Brain pericyte (primary cell): ENCODE data around the gene FABP3.

Experiments used
- DNase-seq: peaks from one replicate; pipeline ENCODE4 v3.0.0-alpha.2; 2012; ENCODE audit warnings: low read depth, low spot score

Gene FABP3

GRCh38 chr1:31372051-31372450 lies 825 bp downstream of the FABP3 start:
- DNase-seq: no peak

GRCh38 chr1:31371121-31371959 lies 1.5 kb downstream of the FABP3 start:
- no peak for DNase-seq

DNA sequence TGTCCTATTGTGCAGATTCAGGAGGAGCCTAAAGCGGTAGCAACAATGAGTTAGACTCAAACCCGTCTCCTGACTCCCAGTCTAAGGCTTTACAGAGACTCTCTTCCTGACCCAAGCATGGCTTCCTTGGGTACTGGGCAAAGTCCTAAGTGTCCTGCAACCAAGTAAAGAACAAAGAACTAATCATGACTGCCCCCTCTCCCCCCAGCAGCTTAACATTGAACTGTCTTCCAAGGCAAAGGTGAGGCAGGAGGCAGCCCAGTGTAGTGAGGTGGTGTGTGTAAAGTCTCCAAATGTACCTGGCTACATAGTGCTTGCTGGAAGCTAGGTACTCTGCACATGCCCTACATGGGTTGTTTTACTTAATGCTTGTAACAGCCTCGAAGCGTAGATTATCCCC lies 2.3 kb downstream of the FABP3 start:
- DNase-seq: no peak

DNA sequence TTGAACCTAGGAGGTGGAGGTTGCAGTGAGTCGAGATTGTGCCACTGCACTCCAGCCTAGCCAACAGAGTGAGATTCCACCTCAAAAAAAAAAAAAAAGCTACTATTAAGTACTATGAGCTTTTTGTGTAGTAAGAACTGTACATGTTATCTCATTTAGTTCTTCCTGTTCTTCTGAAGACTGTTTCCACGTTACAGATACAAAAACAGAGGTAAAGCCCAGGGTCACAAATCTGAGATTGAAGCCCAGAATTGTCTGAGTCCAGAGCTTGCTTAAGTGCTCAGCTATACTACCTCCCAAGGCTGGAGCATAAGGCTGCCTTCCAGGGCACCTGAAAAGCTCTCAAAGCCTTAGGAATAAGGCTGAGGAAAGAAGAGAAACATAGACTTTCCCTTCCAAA lies 2.9 kb downstream of the FABP3 start:
- DNase-seq: no peak

- no peak for DNase-seq
Observed at GRCh38 chr1:31368611-31369107, 4.2 kb downstream of the FABP3 start.

DNA sequence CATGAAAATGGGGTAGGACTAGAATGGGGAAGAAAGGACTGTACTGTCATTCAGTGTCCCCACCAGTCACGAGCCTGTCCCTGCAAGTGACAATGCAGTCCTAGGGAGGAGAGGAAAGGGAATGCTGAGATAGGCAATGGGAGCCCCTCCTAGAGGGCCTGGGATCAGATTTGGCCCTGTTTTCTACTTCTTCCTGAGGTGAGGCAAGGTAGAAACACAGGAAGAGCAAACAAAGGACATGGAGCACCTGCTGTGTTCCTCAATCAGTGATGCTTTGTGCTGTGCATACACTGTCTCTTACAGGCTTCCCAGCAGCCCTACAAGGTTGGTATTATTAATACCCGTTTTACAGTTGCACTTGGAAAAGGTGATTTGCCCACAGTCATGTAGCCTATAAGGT lies 6.1 kb downstream of the FABP3 start:
- no peak for DNase-seq

- DNase-seq: no peak
Observed at GRCh38 chr1:31364561-31365250, 8.2 kb downstream of the FABP3 start.

DNA sequence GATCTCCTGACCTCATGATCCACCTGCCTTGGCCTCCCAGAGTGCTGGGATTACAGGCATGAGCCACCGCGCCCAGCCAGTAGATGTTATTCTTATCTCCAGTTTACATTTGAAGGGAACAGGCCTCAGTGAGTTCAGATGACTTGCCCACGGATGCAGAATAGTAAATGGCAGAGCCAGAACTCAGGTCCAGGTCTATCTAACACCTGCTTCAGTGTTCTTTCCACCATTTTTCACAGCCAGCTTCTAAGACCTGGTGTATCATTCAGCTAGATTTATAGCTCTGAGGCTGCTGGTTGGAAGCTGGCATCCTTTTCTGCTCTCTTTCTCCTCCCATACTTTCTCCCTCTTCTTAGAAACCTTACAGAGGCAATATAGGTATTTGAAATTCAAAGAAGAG lies 10.8 kb downstream of the FABP3 start:
- no peak for DNase-seq

DNA sequence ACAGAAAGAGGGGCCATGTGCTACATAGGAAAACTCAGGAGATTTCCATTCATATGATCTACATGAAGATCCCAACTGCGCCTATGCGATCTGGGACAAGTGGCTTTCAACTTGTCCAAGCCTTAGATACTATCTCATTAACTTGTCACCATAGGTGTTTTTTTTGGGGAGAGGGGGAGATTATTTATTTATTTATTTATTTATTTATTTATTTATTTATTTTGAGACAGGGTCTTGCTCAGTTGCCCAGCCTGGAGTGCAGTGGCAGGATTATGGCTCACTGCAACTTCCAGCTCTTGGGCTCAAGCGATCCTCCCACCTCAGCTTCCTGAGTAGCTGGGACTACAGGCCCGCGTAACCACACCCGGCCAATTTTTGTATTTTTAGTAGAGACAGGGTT lies 11.3 kb downstream of the FABP3 start:
- no peak for DNase-seq

DNA sequence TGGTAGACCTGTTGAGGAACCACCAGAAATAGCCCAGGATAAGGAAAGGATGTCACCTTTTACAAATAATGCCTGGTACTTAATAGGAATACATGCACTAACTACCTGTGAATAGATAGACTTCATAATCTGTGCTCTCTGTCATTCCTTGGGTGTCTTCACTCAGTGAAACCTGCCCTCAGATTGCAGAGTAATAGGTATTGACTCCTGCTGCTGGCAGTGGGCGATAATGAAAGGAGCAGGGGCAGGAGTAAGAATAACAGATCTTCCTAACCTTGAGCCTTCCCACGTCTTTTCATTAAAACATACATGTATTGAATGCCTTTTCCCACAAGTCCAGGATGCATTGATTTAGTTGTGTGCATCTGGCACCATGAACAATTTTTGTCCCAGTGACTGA lies 16.4 kb downstream of the FABP3 start:
- no peak for DNase-seq

GRCh38 chr1:31354283-31354682 lies 18.6 kb downstream of the FABP3 start:
- no peak for DNase-seq

GRCh38 chr1:31348449-31348848 lies 24.4 kb downstream of the FABP3 start:
- DNase-seq: no peak

- no peak for DNase-seq
Observed at GRCh38 chr1:31346785-31347184, 26.1 kb downstream of the FABP3 start.

DNA sequence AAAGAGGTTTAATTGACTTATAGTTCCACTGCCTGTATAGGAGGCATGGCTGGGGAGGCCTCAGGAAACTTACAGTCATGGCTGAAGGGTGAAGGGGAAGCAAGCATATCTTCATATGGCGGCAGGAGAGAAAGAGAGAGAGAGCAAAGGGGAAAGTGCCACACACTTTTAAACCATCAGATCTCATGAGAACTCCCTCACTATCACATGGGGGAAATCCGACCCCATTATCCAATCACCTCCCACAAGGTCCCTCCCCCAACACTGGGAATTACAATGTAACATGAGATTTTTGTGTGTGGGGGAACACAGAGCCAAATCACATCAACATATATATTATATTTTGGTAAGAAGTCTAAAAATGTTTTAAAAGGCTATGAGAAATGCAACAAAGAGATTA lies 27.2 kb downstream of the FABP3 start:
- no peak for DNase-seq

- no peak for DNase-seq
Observed at GRCh38 chr1:31344503-31344902, 28.4 kb downstream of the FABP3 start.

- no peak for DNase-seq
Observed at GRCh38 chr1:31336687-31337467, 36.0 kb downstream of the FABP3 start.

DNA sequence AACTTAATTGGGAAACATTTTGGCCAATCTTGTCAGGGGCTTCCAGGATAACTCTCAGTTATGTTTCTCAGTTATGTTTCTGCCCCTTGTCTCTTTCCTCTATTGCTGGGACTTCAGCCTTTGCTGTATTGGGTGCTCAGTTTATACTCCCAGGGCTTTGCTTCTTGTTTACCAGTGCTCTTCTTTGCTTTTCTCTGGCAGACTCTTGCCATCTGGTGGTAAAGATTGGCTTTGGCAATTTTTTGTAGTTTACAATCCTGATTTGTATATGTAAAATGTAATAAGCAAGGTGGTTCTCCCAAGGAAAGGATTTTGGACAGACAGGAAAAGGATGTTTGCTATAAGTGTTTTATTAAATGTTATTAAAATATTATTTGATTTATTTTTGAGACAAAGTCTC lies 37.9 kb downstream of the FABP3 start:
- DNase-seq: no peak

GRCh38 chr1:31327381-31327780 lies 45.5 kb downstream of the FABP3 start:
- DNase-seq: no peak

DNA sequence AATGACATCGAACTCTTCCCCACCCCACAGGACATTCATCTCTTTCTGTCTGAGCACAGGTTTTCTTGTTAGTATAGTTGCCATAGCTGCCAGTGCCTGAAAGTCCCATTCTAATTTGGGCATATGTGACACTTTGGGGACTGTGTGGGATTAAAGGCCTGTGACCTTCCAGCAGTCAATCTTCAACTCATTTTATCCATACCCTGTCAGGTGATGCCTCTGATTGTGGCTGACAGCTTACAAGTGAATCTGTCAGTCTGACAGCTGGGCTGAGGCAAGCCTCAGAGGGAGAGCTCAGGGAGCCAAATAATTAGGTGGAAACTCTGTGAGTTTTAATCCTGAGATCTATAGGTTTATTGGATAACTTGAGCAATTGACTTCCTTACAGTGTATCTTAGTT lies 46.4 kb downstream of the FABP3 start:
- no peak for DNase-seq

GRCh38 chr1:31324992-31325391 lies 47.9 kb downstream of the FABP3 start:
- DNase-seq: no peak

- DNase-seq: no peak
Observed at GRCh38 chr1:31324093-31324492, 48.8 kb downstream of the FABP3 start.

DNA sequence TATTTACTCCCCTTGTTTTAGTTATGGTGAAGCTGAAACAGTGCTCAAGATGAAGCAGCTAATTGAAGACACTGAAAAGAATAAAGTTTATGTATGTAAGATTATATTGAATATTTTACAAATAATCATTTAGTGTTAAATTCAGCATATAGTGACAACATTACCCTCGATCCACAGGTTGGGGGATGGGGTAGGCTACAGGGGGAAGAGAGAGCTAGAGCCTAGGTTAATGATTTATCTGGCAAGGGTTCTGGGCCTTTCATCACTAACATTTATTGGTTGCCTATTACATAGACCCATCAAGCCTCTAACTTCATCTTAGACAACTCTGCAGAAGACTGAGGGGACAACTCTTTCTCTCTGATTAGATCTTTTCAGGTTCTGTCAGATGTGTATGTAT lies 54.7 kb downstream of the FABP3 start:
- DNase-seq: no peak
